ENCODE measurements around the gene ESPN.

ESPN gene

GRCh38 chr1:6409053-6409452, 15.5 kb upstream of the ESPN start:
- in situ Hi-C loops (cut with MboI; ENCODE audit: low sequenced_read_pairs): loop anchor here (25.0 kb wide), 1 partner anchor 147 kb away; the partner anchor contains the start of gene GPR153

- in situ Hi-C loops (cut with MboI; ENCODE audit: low sequenced_read_pairs): loop anchor here (25.0 kb wide), 1 partner anchor 147 kb away; the partner anchor contains the start of gene GPR153
These were observed 14.8 kb upstream of the ESPN start for GRCh38 chr1:6409733-6410132.

- in situ Hi-C loops (cut with MboI; ENCODE audit: low sequenced_read_pairs): loop anchor here (25.0 kb wide), 1 partner anchor 148 kb away; the partner anchor contains the start of gene GPR153
These were observed 14.2 kb upstream of the ESPN start for GRCh38 chr1:6410248-6410893.

GRCh38 chr1:6412896-6413295, 11.7 kb upstream of the ESPN start:
- in situ Hi-C loops (cut with MboI; ENCODE audit: low sequenced_read_pairs): loop anchor here (25.0 kb wide), 1 partner anchor 151 kb away; the partner anchor contains the start of gene GPR153

GRCh38 chr1:6414443-6414844, 10.1 kb upstream of the ESPN start:
- in situ Hi-C loops (cut with MboI; ENCODE audit: low sequenced_read_pairs): loop anchor here (25.0 kb wide), 1 partner anchor 152 kb away; the partner anchor contains the start of gene GPR153

GRCh38 chr1:6414881-6415626, 9.5 kb upstream of the ESPN start:
- in situ Hi-C loops (cut with MboI; ENCODE audit: low sequenced_read_pairs): loop anchor here (25.0 kb wide), 1 partner anchor 153 kb away; the partner anchor contains the start of gene GPR153

GRCh38 chr1:6416295-6416656, 8.3 kb upstream of the ESPN start:
- in situ Hi-C loops (cut with MboI; ENCODE audit: low sequenced_read_pairs): loop anchor here (25.0 kb wide), 1 partner anchor 154 kb away; the partner anchor contains the start of gene GPR153

- in situ Hi-C loops (cut with MboI; ENCODE audit: low sequenced_read_pairs): loop anchor here (25.0 kb wide), 1 partner anchor 155 kb away; the partner anchor contains the start of gene GPR153
These were observed 7.7 kb upstream of the ESPN start for GRCh38 chr1:6416906-6417305.

- in situ Hi-C loops (cut with MboI; ENCODE audit: low sequenced_read_pairs): loop anchor here (25.0 kb wide), 1 partner anchor 156 kb away; the partner anchor contains the start of gene GPR153
These were observed 6.5 kb upstream of the ESPN start for GRCh38 chr1:6417961-6418667.

- in situ Hi-C loops (cut with MboI; ENCODE audit: low sequenced_read_pairs): loop anchor here (25.0 kb wide), 1 partner anchor 157 kb away; the partner anchor contains the start of gene GPR153
These were observed 5.7 kb upstream of the ESPN start for GRCh38 chr1:6418668-6419396.

GRCh38 chr1:6419397-6419803, 5.2 kb upstream of the ESPN start:
- in situ Hi-C loops (cut with MboI; ENCODE audit: low sequenced_read_pairs): loop anchor here (25.0 kb wide), 1 partner anchor 157 kb away; the partner anchor contains the start of gene GPR153

GRCh38 chr1:6419804-6420453, 4.6 kb upstream of the ESPN start, which contains the start of gene HES2:
Gene HES2 (minus strand): TSS chr1:6419919. CDS start chr1:6419820, 99 bp downstream.
- in situ Hi-C loops (cut with MboI; ENCODE audit: low sequenced_read_pairs): loop anchor here (25.0 kb wide), 1 partner anchor 158 kb away; the partner anchor contains the start of gene GPR153

GRCh38 chr1:6420454-6421042, 4.0 kb upstream of the ESPN start:
- in situ Hi-C loops (cut with MboI; ENCODE audit: low sequenced_read_pairs): loop anchor here (25.0 kb wide), 1 partner anchor 158 kb away; the partner anchor contains the start of gene GPR153

- in situ Hi-C loops (cut with MboI; ENCODE audit: low sequenced_read_pairs): loop anchor here (25.0 kb wide), 1 partner anchor 159 kb away; the partner anchor contains the start of gene GPR153
These were observed 3.3 kb upstream of the ESPN start for GRCh38 chr1:6421266-6421665.

- in situ Hi-C loops (cut with MboI; ENCODE audit: low sequenced_read_pairs): loop anchor here (25.0 kb wide), 1 partner anchor 161 kb away; the partner anchor contains the start of gene GPR153
These were observed 1.1 kb upstream of the ESPN start for GRCh38 chr1:6423321-6423999.

- in situ Hi-C loops (cut with MboI; ENCODE audit: low sequenced_read_pairs): loop anchor here (25.0 kb wide), 1 partner anchor 162 kb away; the partner anchor contains the start of gene GPR153
These were observed 493 bp upstream of the ESPN start for GRCh38 chr1:6424000-6424565.

GRCh38 chr1:6425658-6426057, 1.1 kb downstream of the ESPN start:
- in situ Hi-C loops (cut with MboI; ENCODE audit: low sequenced_read_pairs): no loop called here

All from HL-60/S4 treated with phorbol 12-myristate 13-acetate at 8.2 ng/mL for 4 days and 3 days (cell line).